ENCODE measurements around the gene UHRF2.

Gene UHRF2

GRCh38 chr9:6444128-6444527 is 31.1 kb downstream of the UHRF2 start:
- H3K79me1 ChIP-seq (ENCODE audit: low read length): no peaks in the 10 kb centered on the region
- no peak overlapping the region for H2BK120ac ChIP-seq (ENCODE audit: insufficient read depth, low read length, poor library complexity)
- H3K79me2 ChIP-seq (ENCODE audit: control insufficient read depth, insufficient read depth, low read length, poor library complexity): peaks cover 7% of the 10 kb centered on the region
- no peak overlapping the region for H3K18ac ChIP-seq (ENCODE audit: low read length)
- no peak overlapping the region for H2AFZ ChIP-seq (ENCODE audit: insufficient read depth, low read length, poor library complexity)
- H3K9ac ChIP-seq (ENCODE audit: low read length): no peak overlapping the region
- no peak overlapping the region for H2BK5ac ChIP-seq (ENCODE audit: low read depth, low read length, poor library complexity)
- no peaks in the 10 kb centered on the region for H3K27me3 ChIP-seq (ENCODE audit: insufficient read depth, low read length)
- no peak overlapping the region for H2AK5ac ChIP-seq (ENCODE audit: low read length)
- no peaks in the 10 kb centered on the region for H3K9me3 ChIP-seq (ENCODE audit: insufficient read depth, low read depth, low read length)
- no peak overlapping the region for H4K8ac ChIP-seq (ENCODE audit: low read depth, low read length)
- DNase-seq: no peak
- no peak overlapping the region for H3K4me3 ChIP-seq (ENCODE audit: low read depth, low read length)
- H4K12ac ChIP-seq (ENCODE audit: low read depth, low read length): no peak overlapping the region
- H3K4me2 ChIP-seq (ENCODE audit: low read length): no peak overlapping the region
- WGBS (ENCODE audit: extremely low coverage, insufficient coverage, insufficient read length): no CpG with 5 or more reads among the region's 2 CpGs
- peak overlapping the region; percentile 79 for H3K4ac ChIP-seq (ENCODE audit: low read depth, low read length)
- H4K91ac ChIP-seq (ENCODE audit: low read depth, low read length): no peak overlapping the region
- H3K36me3 ChIP-seq (ENCODE audit: control insufficient read depth in 1 of 2, insufficient read depth in 2 of 2, low read length in 2 of 2): peaks cover 0 to 3% of the 10 kb centered on the region in 2 experiments
- peaks cover 1 to 2% of the 10 kb centered on the region in 2 experiments for H3K4me1 ChIP-seq (ENCODE audit: control insufficient read depth in 1 of 2, insufficient read depth in 2 of 2, low read length in 2 of 2)
- H3K27ac ChIP-seq (ENCODE audit: low read depth, low read length): no peak overlapping the region
- H3K23ac ChIP-seq (ENCODE audit: low read length): no peak overlapping the region
- no peak overlapping the region for H2BK12ac ChIP-seq (ENCODE audit: low read length)
- H3K14ac ChIP-seq (ENCODE audit: low read length): no peak overlapping the region

GRCh38 chr9:6449086-6449485 is 36.1 kb downstream of the UHRF2 start:
- Histone ChIP-seq H3K4me2 (ENCODE audit: low read length) (no peak overlapping the region), H2BK120ac (ENCODE audit: insufficient read depth, low read length, poor library complexity) (no peak overlapping the region), H3K9ac (ENCODE audit: low read length) (no peak overlapping the region), H3K4ac (ENCODE audit: low read depth, low read length) (no peak overlapping the region), H3K14ac (ENCODE audit: low read length) (no peak overlapping the region), H3K27ac (ENCODE audit: low read depth, low read length) (no peak overlapping the region), H3K23ac (ENCODE audit: low read length) (no peak overlapping the region), H4K91ac (ENCODE audit: low read depth, low read length) (no peak overlapping the region), H3K79me1 (ENCODE audit: low read length) (no peaks in the 10 kb centered on the region), H3K4me3 (ENCODE audit: low read depth, low read length) (no peak overlapping the region), H2BK12ac (ENCODE audit: low read length) (no peak overlapping the region), H2BK5ac (ENCODE audit: low read depth, low read length, poor library complexity) (no peak overlapping the region), H4K12ac (ENCODE audit: low read depth, low read length) (no peak overlapping the region), H3K9me3 (ENCODE audit: insufficient read depth, low read depth, low read length) (no peaks in the 10 kb centered on the region), H3K27me3 (ENCODE audit: insufficient read depth, low read length) (no peaks in the 10 kb centered on the region), H3K79me2 (ENCODE audit: control insufficient read depth, insufficient read depth, low read length, poor library complexity) (peaks cover 7% of the 10 kb centered on the region), H2AK5ac (ENCODE audit: low read length) (no peak overlapping the region), H2AFZ (ENCODE audit: insufficient read depth, low read length, poor library complexity) (no peak overlapping the region), H3K4me1 (ENCODE audit: control insufficient read depth in 1 of 2, insufficient read depth in 2 of 2, low read length in 2 of 2) (peaks cover 2 to 6% of the 10 kb centered on the region in 2 experiments), H4K8ac (ENCODE audit: low read depth, low read length) (no peak overlapping the region), H3K36me3 (ENCODE audit: control insufficient read depth in 1 of 2, insufficient read depth in 2 of 2, low read length in 2 of 2) (peaks cover 0 to 3% of the 10 kb centered on the region in 2 experiments), H3K18ac (ENCODE audit: low read length) (no peak overlapping the region)
- DNase-seq: peak in 1 of 2 donors; percentile 23
- no CpG with 5 or more reads among the region's 1 CpG for WGBS (ENCODE audit: extremely low coverage, insufficient coverage, insufficient read length)

GRCh38 chr9:6449645-6450044 is 36.6 kb downstream of the UHRF2 start:
- H3K27ac ChIP-seq (ENCODE audit: low read depth, low read length): no peak overlapping the region
- H2BK5ac ChIP-seq (ENCODE audit: low read depth, low read length, poor library complexity): no peak overlapping the region
- no peak overlapping the region for H3K4ac ChIP-seq (ENCODE audit: low read depth, low read length)
- no peaks in the 10 kb centered on the region for H3K9me3 ChIP-seq (ENCODE audit: insufficient read depth, low read depth, low read length)
- peak; percentile 69 to 82 for DNase-seq
- no peak overlapping the region for H2AK5ac ChIP-seq (ENCODE audit: low read length)
- H3K18ac ChIP-seq (ENCODE audit: low read length): no peak overlapping the region
- H3K14ac ChIP-seq (ENCODE audit: low read length): no peak overlapping the region
- H3K79me1 ChIP-seq (ENCODE audit: low read length): no peaks in the 10 kb centered on the region
- peaks cover 4% of the 10 kb centered on the region for H3K79me2 ChIP-seq (ENCODE audit: control insufficient read depth, insufficient read depth, low read length, poor library complexity)
- no peak overlapping the region for H2BK12ac ChIP-seq (ENCODE audit: low read length)
- no peak overlapping the region for H4K8ac ChIP-seq (ENCODE audit: low read depth, low read length)
- no peak overlapping the region for H3K23ac ChIP-seq (ENCODE audit: low read length)
- H3K27me3 ChIP-seq (ENCODE audit: insufficient read depth, low read length): no peaks in the 10 kb centered on the region
- H2BK120ac ChIP-seq (ENCODE audit: insufficient read depth, low read length, poor library complexity): no peak overlapping the region
- no peak overlapping the region for H3K4me3 ChIP-seq (ENCODE audit: low read depth, low read length)
- H3K9ac ChIP-seq (ENCODE audit: low read length): no peak overlapping the region
- no peak overlapping the region for H3K4me2 ChIP-seq (ENCODE audit: low read length)
- H3K36me3 ChIP-seq (ENCODE audit: control insufficient read depth in 1 of 2, insufficient read depth in 2 of 2, low read length in 2 of 2): peaks cover 0 to 3% of the 10 kb centered on the region in 2 experiments
- H4K91ac ChIP-seq (ENCODE audit: low read depth, low read length): no peak overlapping the region
- no peak overlapping the region for H2AFZ ChIP-seq (ENCODE audit: insufficient read depth, low read length, poor library complexity)
- H3K4me1 ChIP-seq (ENCODE audit: control insufficient read depth in 1 of 2, insufficient read depth in 2 of 2, low read length in 2 of 2): peaks cover 2 to 6% of the 10 kb centered on the region in 2 experiments
- H4K12ac ChIP-seq (ENCODE audit: low read depth, low read length): no peak overlapping the region

- H3K23ac ChIP-seq (ENCODE audit: low read length): no peak overlapping the region
- H2BK120ac ChIP-seq (ENCODE audit: insufficient read depth, low read length, poor library complexity): no peak overlapping the region
- H3K4me1 ChIP-seq (ENCODE audit: control insufficient read depth in 1 of 2, insufficient read depth in 2 of 2, low read length in 2 of 2): peaks cover 2 to 6% of the 10 kb centered on the region in 2 experiments
- H4K8ac ChIP-seq (ENCODE audit: low read depth, low read length): no peak overlapping the region
- no peak overlapping the region for H3K4me2 ChIP-seq (ENCODE audit: low read length)
- H2BK12ac ChIP-seq (ENCODE audit: low read length): no peak overlapping the region
- H3K18ac ChIP-seq (ENCODE audit: low read length): no peak overlapping the region
- no peak overlapping the region for H2BK5ac ChIP-seq (ENCODE audit: low read depth, low read length, poor library complexity)
- no peak overlapping the region for H2AFZ ChIP-seq (ENCODE audit: insufficient read depth, low read length, poor library complexity)
- no peak overlapping the region for H4K12ac ChIP-seq (ENCODE audit: low read depth, low read length)
- H3K79me1 ChIP-seq (ENCODE audit: low read length): no peaks in the 10 kb centered on the region
- no peak overlapping the region for H3K9ac ChIP-seq (ENCODE audit: low read length)
- H3K14ac ChIP-seq (ENCODE audit: low read length): no peak overlapping the region
- H3K4me3 ChIP-seq (ENCODE audit: low read depth, low read length): no peak overlapping the region
- H3K9me3 ChIP-seq (ENCODE audit: insufficient read depth, low read depth, low read length): no peaks in the 10 kb centered on the region
- no peaks in the 10 kb centered on the region for H3K27me3 ChIP-seq (ENCODE audit: insufficient read depth, low read length)
- no peak overlapping the region for H3K4ac ChIP-seq (ENCODE audit: low read depth, low read length)
- peak; percentile 32 to 67 for DNase-seq
- no CpG with 5 or more reads among the region's 5 CpGs for WGBS (ENCODE audit: extremely low coverage, insufficient coverage, insufficient read length)
- no peak overlapping the region for H2AK5ac ChIP-seq (ENCODE audit: low read length)
- H4K91ac ChIP-seq (ENCODE audit: low read depth, low read length): no peak overlapping the region
- H3K27ac ChIP-seq (ENCODE audit: low read depth, low read length): no peak overlapping the region
- H3K36me3 ChIP-seq (ENCODE audit: control insufficient read depth in 1 of 2, insufficient read depth in 2 of 2, low read length in 2 of 2): no peaks in the 10 kb centered on the region
- H3K79me2 ChIP-seq (ENCODE audit: control insufficient read depth, insufficient read depth, low read length, poor library complexity): peaks cover 5% of the 10 kb centered on the region
These were observed 37.8 kb downstream of the UHRF2 start for GRCh38 chr9:6450641-6451375.

Data from trophoblast cell (in vitro differentiated cells and primary cell).